Measurements from ENCODE around the gene UBE3C.

The UBE3C gene

DNA sequence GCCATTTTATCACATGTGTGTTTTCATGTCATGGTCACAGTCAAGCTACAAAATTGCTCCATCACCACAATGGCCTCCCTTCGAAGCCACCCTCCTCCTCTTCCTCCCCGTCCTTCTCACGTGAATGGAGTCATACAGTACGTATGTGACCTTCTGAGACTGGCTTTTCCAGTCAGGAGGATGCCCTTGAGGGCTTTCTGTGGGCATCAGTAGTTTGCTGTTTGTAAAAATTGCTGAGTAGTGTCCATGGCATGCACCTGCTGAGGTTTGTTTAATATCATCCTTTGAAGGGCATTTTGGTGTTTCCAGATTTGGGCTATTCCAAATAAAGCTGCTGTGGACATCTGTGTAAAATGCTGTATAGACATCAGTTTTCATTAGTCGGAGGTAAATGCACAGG, 5.9 kb upstream of the UBE3C start:
- no peak overlapping the region for H3K4me2 ChIP-seq (ENCODE audit: low read depth, low read length)
- 0 out of 2 replicates have a peak, but pooled peaks cover 3% of the 10 kb centered on the region for H3K79me2 ChIP-seq (ENCODE audit: low read length)
- no peaks in the 10 kb centered on the region for H3K27me3 ChIP-seq (replicated peaks; ENCODE audit: insufficient read depth, low read length)
- no peaks in the 10 kb centered on the region for H4K20me1 ChIP-seq (ENCODE audit: insufficient read depth, low read length)
- H3F3A ChIP-seq (ENCODE audit: insufficient read depth, low read length), result no peaks in the 10 kb centered on the region
- DNase-seq, result no peak
- H3K9me3 ChIP-seq (replicated peaks; ENCODE audit: insufficient read depth, low read length), result no peaks in the 10 kb centered on the region
- no peak overlapping the region for H2AFZ ChIP-seq (ENCODE audit: low read length)
- H3K9ac ChIP-seq (ENCODE audit: low read length), result no peak overlapping the region
- no peak overlapping the region for H3K4me3 ChIP-seq (ENCODE audit: low read length)
- H3K4me1 ChIP-seq (ENCODE audit: low read length), result no peaks in the 10 kb centered on the region; the same call in 1 of the 2 replicates
- no peaks in the 10 kb centered on the region for H3K9me2 ChIP-seq (replicated peaks; ENCODE audit: insufficient read depth, low read length)
- TF ChIP-seq EZH2 (optimal IDR thresholded peaks at IDR 0.05; ENCODE audit: low read depth, low read length), result no peak
- no peak for TF ChIP-seq EZH2phosphoT487 (IDR thresholded peaks at IDR 0.05; ENCODE audit: low read length)
- TF ChIP-seq, protein P1, sequence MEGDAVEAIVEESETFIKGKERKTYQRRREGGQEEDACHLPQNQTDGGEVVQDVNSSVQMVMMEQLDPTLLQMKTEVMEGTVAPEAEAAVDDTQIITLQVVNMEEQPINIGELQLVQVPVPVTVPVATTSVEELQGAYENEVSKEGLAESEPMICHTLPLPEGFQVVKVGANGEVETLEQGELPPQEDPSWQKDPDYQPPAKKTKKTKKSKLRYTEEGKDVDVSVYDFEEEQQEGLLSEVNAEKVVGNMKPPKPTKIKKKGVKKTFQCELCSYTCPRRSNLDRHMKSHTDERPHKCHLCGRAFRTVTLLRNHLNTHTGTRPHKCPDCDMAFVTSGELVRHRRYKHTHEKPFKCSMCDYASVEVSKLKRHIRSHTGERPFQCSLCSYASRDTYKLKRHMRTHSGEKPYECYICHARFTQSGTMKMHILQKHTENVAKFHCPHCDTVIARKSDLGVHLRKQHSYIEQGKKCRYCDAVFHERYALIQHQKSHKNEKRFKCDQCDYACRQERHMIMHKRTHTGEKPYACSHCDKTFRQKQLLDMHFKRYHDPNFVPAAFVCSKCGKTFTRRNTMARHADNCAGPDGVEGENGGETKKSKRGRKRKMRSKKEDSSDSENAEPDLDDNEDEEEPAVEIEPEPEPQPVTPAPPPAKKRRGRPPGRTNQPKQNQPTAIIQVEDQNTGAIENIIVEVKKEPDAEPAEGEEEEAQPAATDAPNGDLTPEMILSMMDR (IDR thresholded peaks at IDR 0.05; ENCODE audit: low read length), result no peak
- no peak overlapping the region for H3K27ac ChIP-seq (ENCODE audit: low read length)
- H3K36me3 ChIP-seq (replicated peaks; ENCODE audit: insufficient read depth, low read length), result no peaks in the 10 kb centered on the region

DNA sequence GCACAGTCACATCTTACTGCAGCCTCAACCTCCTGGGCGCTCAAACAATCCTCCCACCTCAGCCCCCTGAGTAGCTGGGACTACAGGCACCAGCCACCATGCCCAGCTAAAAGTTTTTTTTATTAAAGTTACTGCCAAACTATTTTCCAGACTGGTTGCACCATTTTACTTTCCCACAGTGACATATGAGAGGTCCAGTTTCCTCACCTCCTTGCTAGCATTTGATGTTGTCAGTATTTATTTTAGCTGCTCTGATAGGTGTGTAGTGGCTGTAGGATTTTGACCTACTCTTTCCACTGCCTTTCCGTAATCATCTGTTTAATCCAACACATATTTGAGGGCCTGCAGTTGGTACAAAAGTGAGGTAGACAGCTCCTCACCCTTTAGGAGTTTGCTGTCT, 5.4 kb upstream of the UBE3C start:
- no peaks in the 10 kb centered on the region for H3K9me3 ChIP-seq (replicated peaks; ENCODE audit: insufficient read depth, low read length)
- no peak overlapping the region for H3K4me2 ChIP-seq (ENCODE audit: low read depth, low read length)

DNA sequence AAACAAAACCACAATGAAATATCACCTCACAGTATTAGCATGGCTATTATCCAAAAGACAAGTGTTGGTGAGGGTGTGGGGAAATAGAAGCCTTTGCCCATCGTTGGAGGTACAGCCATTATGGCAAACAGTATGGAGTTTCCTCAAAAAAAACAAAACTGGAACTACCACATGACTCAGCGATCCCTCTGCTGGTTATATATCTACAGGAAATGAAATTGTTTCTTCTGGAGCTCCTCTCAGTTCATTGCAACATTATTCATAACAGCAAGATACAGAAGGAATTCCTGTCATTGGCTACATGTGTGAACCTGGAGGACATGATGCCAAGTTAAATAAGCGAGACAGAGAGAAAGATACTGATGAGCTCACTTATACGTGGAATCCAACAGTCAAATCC, 2.4 kb upstream of the UBE3C start:
- Histone ChIP-seq H3K27ac (ENCODE audit: low read length) (no peak overlapping the region), H3K9ac (ENCODE audit: low read length) (no peak overlapping the region), H3K79me2 (ENCODE audit: low read length) (peaks cover 26% of the 10 kb centered on the region), H3F3A (ENCODE audit: insufficient read depth, low read length) (peaks cover 5% of the 10 kb centered on the region; the same call in 1 of the 2 replicates), H3K4me1 (ENCODE audit: low read length) (peaks cover 13% of the 10 kb centered on the region), H3K9me2 (replicated peaks; ENCODE audit: insufficient read depth, low read length) (no peaks in the 10 kb centered on the region), H4K20me1 (ENCODE audit: insufficient read depth, low read length) (peaks cover 10% of the 10 kb centered on the region), H3K4me3 (ENCODE audit: low read length) (no peak overlapping the region), H3K36me3 (replicated peaks; ENCODE audit: insufficient read depth, low read length) (peaks cover 9% of the 10 kb centered on the region; the same call in 1 of the 2 replicates), H3K9me3 (replicated peaks; ENCODE audit: insufficient read depth, low read length) (no peaks in the 10 kb centered on the region), H3K4me2 (ENCODE audit: low read depth, low read length) (no peak overlapping the region), H2AFZ (ENCODE audit: low read length) (no peak overlapping the region), H3K27me3 (replicated peaks; ENCODE audit: insufficient read depth, low read length) (no peaks in the 10 kb centered on the region)
- DNase-seq, result no peak
- no peak for TF ChIP-seq EZH2 (optimal IDR thresholded peaks at IDR 0.05; ENCODE audit: low read depth, low read length)
- TF ChIP-seq, protein P1 (IDR thresholded peaks at IDR 0.05; ENCODE audit: low read length), result peak; percentile 19; the same call in 1 of the 2 replicates

More for the DNA sequence above, 5.4 kb upstream of the UBE3C start:
- Histone ChIP-seq H3K4me1 (ENCODE audit: low read length) (no peaks in the 10 kb centered on the region; the same call in 1 of the 2 replicates), H3K27ac (ENCODE audit: low read length) (no peak overlapping the region), H3K9ac (ENCODE audit: low read length) (no peak overlapping the region), H3K79me2 (ENCODE audit: low read length) (0 out of 2 replicates have a peak, but pooled peaks cover 3% of the 10 kb centered on the region), H4K20me1 (ENCODE audit: insufficient read depth, low read length) (no peaks in the 10 kb centered on the region), H3K9me2 (replicated peaks; ENCODE audit: insufficient read depth, low read length) (no peaks in the 10 kb centered on the region), H3K4me3 (ENCODE audit: low read length) (no peak overlapping the region), H3K36me3 (replicated peaks; ENCODE audit: insufficient read depth, low read length) (no peaks in the 10 kb centered on the region), H3K27me3 (replicated peaks; ENCODE audit: insufficient read depth, low read length) (no peaks in the 10 kb centered on the region), H3F3A (ENCODE audit: insufficient read depth, low read length) (peaks cover 4% of the 10 kb centered on the region; the same call in 1 of the 2 replicates), H2AFZ (ENCODE audit: low read length) (no peak overlapping the region)
- TF ChIP-seq EZH2phosphoT487 (IDR thresholded peaks at IDR 0.05; ENCODE audit: low read length) (no peak), EZH2 (optimal IDR thresholded peaks at IDR 0.05; ENCODE audit: low read depth, low read length) (no peak)
- TF ChIP-seq, protein P1 (IDR thresholded peaks at IDR 0.05; ENCODE audit: low read length), result no peak
- DNase-seq, result no peak

Data from MM.1S (cell line).